Measurements from ENCODE around the gene CRISP2. TPM values are rescaled to one million over a fixed set of nuclear protein-coding genes. Genes with fewer than 3 reads are reported as not detected.

The CRISP2 gene, protein sequence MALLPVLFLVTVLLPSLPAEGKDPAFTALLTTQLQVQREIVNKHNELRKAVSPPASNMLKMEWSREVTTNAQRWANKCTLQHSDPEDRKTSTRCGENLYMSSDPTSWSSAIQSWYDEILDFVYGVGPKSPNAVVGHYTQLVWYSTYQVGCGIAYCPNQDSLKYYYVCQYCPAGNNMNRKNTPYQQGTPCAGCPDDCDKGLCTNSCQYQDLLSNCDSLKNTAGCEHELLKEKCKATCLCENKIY
- total RNA-seq: not detected in 2 replicates

DNA sequence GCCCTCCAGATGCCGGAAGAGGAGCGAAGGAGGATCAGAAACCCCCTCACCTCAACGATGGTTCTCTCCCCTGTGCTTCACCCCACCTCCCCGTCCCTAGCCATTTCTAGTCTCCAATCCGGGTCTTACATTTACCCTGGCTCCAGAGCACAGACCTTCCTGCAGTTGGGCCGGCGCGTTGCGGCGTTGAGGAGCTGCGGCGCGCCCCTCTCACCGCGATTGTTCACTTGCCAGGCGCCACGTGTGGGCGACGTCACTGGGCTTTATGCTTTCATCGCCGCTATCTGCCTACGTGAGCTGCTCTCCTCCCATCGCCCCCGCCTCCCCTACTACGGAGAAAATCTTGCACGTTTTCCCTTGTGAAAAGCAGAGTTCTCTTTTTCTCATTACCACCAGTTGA lies at the start of gene CRISP2:
Gene CRISP2 (minus strand): TSS at position 198 of the 400 bp plus-strand sequence. CDS start 4,347 bp downstream, outside the sequence.

DNA sequence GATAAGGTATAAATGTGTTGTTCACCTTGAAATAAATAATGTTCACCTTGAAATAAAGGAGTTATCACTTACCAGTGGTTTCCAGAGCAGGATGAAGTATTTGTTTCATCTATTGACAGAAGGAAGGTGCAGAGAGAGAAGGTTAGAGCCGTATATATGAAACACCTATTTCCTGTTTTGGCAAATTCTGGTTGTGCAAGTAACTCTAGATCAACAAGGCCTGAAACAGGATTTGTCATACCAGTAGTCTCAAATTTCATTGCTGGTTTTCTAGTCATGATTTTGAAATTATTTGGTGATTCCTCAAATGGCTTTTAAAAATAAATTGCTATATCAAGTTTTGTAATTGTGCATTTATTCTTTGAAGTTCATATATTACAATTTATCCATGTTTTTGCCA lies 30.9 kb upstream of the CRISP2 start, which contains the start of gene CRISP3:
Gene CRISP3 (minus strand): TSS at position 130 of the 400 bp plus-strand sequence. CDS start 21 bp downstream, at position 109.

Other genes starting within 250 kb of the CRISP2 start
- not detected in 2 replicates for gene GLYATL3, start 213.6 kb downstream of the CRISP2 start, total RNA-seq
- gene C6orf141, start 162.9 kb downstream of the CRISP2 start, total RNA-seq: 30.7 and 34.2 TPM in 2 replicates
- not detected in 2 replicates for gene RHAG, start 76.7 kb downstream of the CRISP2 start, total RNA-seq
- not detected in 2 replicates for gene CRISP3, start 30.8 kb upstream of the CRISP2 start, total RNA-seq
- gene PGK2, start 73.7 kb upstream of the CRISP2 start, total RNA-seq: not detected in 2 replicates
- not detected in 2 replicates for gene CRISP1, start 153.0 kb upstream of the CRISP2 start, total RNA-seq